GM23248 (cell line): ENCODE data around the gene TMEM219.
"Not testable (repeated sequence)": the region's sequence is repeated elsewhere in the genome, so short reads cannot be mapped to it uniquely, and the experiment has no call there.

ENCODE experiments used
- EZH2 ChIP-seq: fragments of 200-600 bp; sonication (generic); IDR thresholded peaks from 2 replicates; pipeline ENCODE4 v1.6.1; 2018; ENCODE audit warnings: antibody characterized with exemption, mild to moderate bottlenecking; ENCODE audit not compliant: insufficient read depth, poor library complexity, severe bottlenecking
- EZH2phosphoT487 ChIP-seq: fragments of 200-600 bp; sonication (generic); IDR thresholded peaks from 2 replicates; pipeline ENCODE4 v1.6.1; 2018; ENCODE audit warnings: antibody characterized with exemption, moderate library complexity, mild to moderate bottlenecking, low read depth; ENCODE audit not compliant: insufficient read depth

- TF ChIP-seq EZH2, EZH2phosphoT487: not testable (repeated sequence)
Measured at GRCh38 chr16:29931750-29932149, 30.1 kb upstream of the TMEM219 start.
